ENCODE measurements around the gene ROR1. TPM values are rescaled to one million over a fixed set of nuclear protein-coding genes. Genes with fewer than 3 reads are reported as not detected.

Gene ROR1
- total and polyA plus RNA-seq, 10 of the 15 experiments (the other 5 are each of a cell fraction or from before 2014, with no cell fraction given) = 0.02 to 0.08 (median 0.05) TPM; not detected in 6

- Histone ChIP-seq H3K4me2 (ENCODE audit: control insufficient read depth, insufficient read depth) (no peak overlapping the region), H3K4me3 (no peak overlapping the region), H3K4me1 (ENCODE audit: control insufficient read depth, insufficient read depth, low read length) (no peaks in the 10 kb centered on the region), H3K36me3 (ENCODE audit: control insufficient read depth in 2 of 2, insufficient read depth in 2 of 2, low read length in 1 of 2) (no peaks in the 10 kb centered on the region), H3K79me2 (ENCODE audit: control insufficient read depth, insufficient read depth, low read length) (no peaks in the 10 kb centered on the region), H3K9me3 (replicated peaks; ENCODE audit: control insufficient read depth, insufficient read depth, low read length) (no peaks in the 10 kb centered on the region), H3K27ac (ENCODE audit: control insufficient read depth, insufficient read depth) (no peak overlapping the region), H4K20me1 (ENCODE audit: control insufficient read depth, insufficient read depth) (no peaks in the 10 kb centered on the region), H3K27me3 (replicated peaks in 1 of 2; ENCODE audit: control insufficient read depth in 2 of 2, insufficient read depth in 2 of 2, low read length in 1 of 2) (no peaks in the 10 kb centered on the region), H3K9ac (ENCODE audit: control insufficient read depth, insufficient read depth, low read length) (no peak overlapping the region), H2AFZ (ENCODE audit: control insufficient read depth, low read depth, low read length) (no peak overlapping the region)
- no peak for ATAC-seq
- no peak for FAIRE-seq
- intact Hi-C loops (cut with micrococcal nuclease; ENCODE audit: unreplicated experiment) = no loop called here
- no TSS peak for BruUV-seq (replicated peaks)
- ChIA-PET POLR2A (no interaction called here), SMC1A (ENCODE audit: uncharacterized antibody, unreplicated experiment) (no interaction called here), RAD21 (ENCODE audit: unreplicated experiment) (no interaction called here), CTCF (interaction anchor here (0.6 to 1.1 kb wide), 2 partner anchors 9 to 108 kb away, joined by 3 read pairs; no protein-coding TSS in a partner anchor)
- DNase-seq (ENCODE audit: low read depth, low spot score) = no peak
- in situ Hi-C loops (cut with MboI) = no loop called here
- TF ChIP-seq HDAC6 (IDR thresholded peaks at IDR 0.05; ENCODE audit: unreplicated experiment) (no peak), MYB (IDR thresholded peaks at IDR 0.05; ENCODE audit: borderline replicate concordance, low read depth, low read length) (no peak), HSF1 (IDR thresholded peaks at IDR 0.05; ENCODE audit: low read depth, low read length) (no peak)
- 84% methylated on average over 1 of the region's 1 CpG for whole genome bisulfite sequencing (ENCODE audit: insufficient coverage, insufficient replicate concordance, low lambda C conversion rate, missing lambda C conversion rate)
Measured at GRCh38 chr1:64029037-64029436, 255.2 kb downstream of the ROR1 start.

- Histone ChIP-seq H3K4me2 (ENCODE audit: control insufficient read depth, insufficient read depth) (no peak overlapping the region), H3K27ac (ENCODE audit: control insufficient read depth, insufficient read depth) (no peak overlapping the region), H3K36me3 (ENCODE audit: control insufficient read depth in 2 of 2, insufficient read depth in 2 of 2, low read length in 1 of 2) (no peaks in the 10 kb centered on the region), H3K4me1 (ENCODE audit: control insufficient read depth, insufficient read depth, low read length) (no peaks in the 10 kb centered on the region), H3K9ac (ENCODE audit: control insufficient read depth, insufficient read depth, low read length) (no peak overlapping the region), H3K79me2 (ENCODE audit: control insufficient read depth, insufficient read depth, low read length) (no peaks in the 10 kb centered on the region), H4K20me1 (ENCODE audit: control insufficient read depth, insufficient read depth) (no peaks in the 10 kb centered on the region), H3K4me3 (no peak overlapping the region), H3K9me3 (replicated peaks; ENCODE audit: control insufficient read depth, insufficient read depth, low read length) (no peaks in the 10 kb centered on the region), H3K27me3 (replicated peaks in 1 of 2; ENCODE audit: control insufficient read depth in 2 of 2, insufficient read depth in 2 of 2, low read length in 1 of 2) (no peaks in the 10 kb centered on the region), H2AFZ (ENCODE audit: control insufficient read depth, low read depth, low read length) (no peak overlapping the region)
- ChIA-PET CTCF (interaction anchor here (1.1 kb wide), 1 partner anchor 107 kb away, joined by 3 read pairs; no protein-coding TSS in a partner anchor), POLR2A (no interaction called here), RAD21 (ENCODE audit: unreplicated experiment) (no interaction called here), SMC1A (ENCODE audit: uncharacterized antibody, unreplicated experiment) (no interaction called here)
- ATAC-seq (no peak), FAIRE-seq (no peak), DNase-seq (ENCODE audit: low read depth, low spot score) (no peak)
- no TSS peak for BruUV-seq (replicated peaks)
- intact Hi-C loops (cut with micrococcal nuclease; ENCODE audit: unreplicated experiment) = no loop called here
- 44% methylated on average over 2 of the region's 2 CpGs for WGBS (ENCODE audit: insufficient coverage, insufficient replicate concordance, low lambda C conversion rate, missing lambda C conversion rate)
- in situ Hi-C loops (cut with MboI) = no loop called here
- TF ChIP-seq ELK1 (IDR thresholded peaks at IDR 0.05; ENCODE audit: low read depth, low read length) = no peak
- TF ChIP-seq MTA2 (IDR thresholded peaks at IDR 0.05; ENCODE audit: low read depth) = no peak
- TF ChIP-seq USF1 (IDR thresholded peaks at IDR 0.05; ENCODE audit: borderline replicate concordance, extremely low read length, insufficient read depth, low read depth, low read length) = no peak
- no peak for TF ChIP-seq ZNF687 (IDR thresholded peaks at IDR 0.05)
- TF ChIP-seq RFX5 (IDR thresholded peaks at IDR 0.05; ENCODE audit: low read depth, low read length) = no peak
Measured at GRCh38 chr1:64030411-64030810, 256.6 kb downstream of the ROR1 start.
